ENCODE measurements around the gene LIMS1.

- no peak for TF ChIP-seq CTCF (optimal IDR thresholded peaks at IDR 0.05 in 1 of 3, IDR thresholded peaks at IDR 0.05 in 1 of 3, conservative IDR thresholded peaks at IDR 0.05 in 1 of 3; ENCODE audit: extremely low read depth in 1 of 3, insufficient read depth in 2 of 3, low read length in 3 of 3)
- TF ChIP-seq EZH2 (IDR thresholded peaks at IDR 0.05; ENCODE audit: low read length), result no peak
Observed at GRCh38 chr2:108485253-108485652, 49.0 kb upstream of the LIMS1 start.
